IMR-90 (cell line): Measurements from ENCODE around the gene C10orf71. TPM values are rescaled to one million over a fixed set of nuclear protein-coding genes. Genes with fewer than 3 reads are reported as not detected.

Experiments used
- ATAC-seq: fragments of 200-7000 bp; cut with Tn5 transposase; 2 replicates; pipeline ENCODE4 v1.9.1; 2020; ENCODE audit warnings: low read depth, mild to moderate bottlenecking, moderate library complexity
- BruUV-seq: library from RNA; stranded (reverse); fragments of 400-500 nt; replicated peaks from 2 replicates; lab custom pipeline; 2021; lab: Mats Ljungman, UMichigan
- CTCF ChIA-PET: fragments of 300-600 bp; formaldehyde crosslinking; extraction: SDS; loops from one replicate; lab custom pipeline; 2021; ENCODE audit warnings: antibody characterized with exemption; lab: Yijun Ruan, JAX
- POLR2A ChIA-PET: fragments of 300-600 bp; sonication (Branson Sonifier 250); formaldehyde crosslinking; loops from one replicate; lab custom pipeline; 2022; ENCODE audit warnings: antibody characterized with exemption; ENCODE audit not compliant: unreplicated experiment; lab: Charles Lee
- DNase-seq: peaks from one replicate; pipeline ENCODE4 v3.0.0; 2013
- H2AFZ ChIP-seq: replicated peaks from 2 replicates; pipeline ENCODE3; 2013; ENCODE audit warnings: low read length, mild to moderate bottlenecking; ENCODE audit not compliant: poor library complexity
- H2AK5ac ChIP-seq: 2 replicates; pipeline ENCODE4 v1.6.1; 2013; ENCODE audit warnings: low read depth, low read length, inconsistent platforms
- H2AK9ac ChIP-seq: replicated peaks from 2 replicates; pipeline ENCODE3; 2013; ENCODE audit warnings: mild to moderate bottlenecking, low read depth, low read length, moderate library complexity; ENCODE audit not compliant: poor library complexity
- H2BK120ac ChIP-seq: 2 replicates; pipeline ENCODE4 v1.6.1; 2013; ENCODE audit warnings: low read depth, low read length, inconsistent platforms
- H2BK15ac ChIP-seq: 3 replicates; pipeline ENCODE4 v1.6.1; 2013; ENCODE audit warnings: low read depth, low read length, inconsistent platforms
- H2BK20ac ChIP-seq: 2 replicates; pipeline ENCODE4 v1.6.1; 2013; ENCODE audit warnings: low read depth, mild to moderate bottlenecking, inconsistent platforms, low read length, moderate library complexity
- H2BK5ac ChIP-seq: 2 replicates; pipeline ENCODE4 v1.6.1; 2013; ENCODE audit warnings: mild to moderate bottlenecking, low read depth, low read length, inconsistent platforms; ENCODE audit not compliant: poor library complexity, severe bottlenecking
- H3K14ac ChIP-seq: replicated peaks from 2 replicates; pipeline ENCODE4 v1.6.1; 2013; ENCODE audit warnings: low read depth, low read length, inconsistent platforms
- H3K18ac ChIP-seq: 2 replicates; pipeline ENCODE4 v1.6.1; 2013; ENCODE audit warnings: low read depth, low read length, control low read depth
- H3K23ac ChIP-seq: 2 replicates; pipeline ENCODE4 v1.6.1; 2013; ENCODE audit warnings: low read depth, low read length, inconsistent platforms
- H3K27ac ChIP-seq: 2 replicates; pipeline ENCODE4 v1.5.1; 2013; ENCODE audit warnings: mild to moderate bottlenecking, control low read depth, low read length; ENCODE audit not compliant: insufficient read depth
- H3K27me3 ChIP-seq: 2 replicates; pipeline ENCODE4 v1.6.1; 2013; ENCODE audit warnings: low read length; ENCODE audit not compliant: control insufficient read depth, insufficient read depth
- H3K36me3 ChIP-seq: 2 replicates; pipeline ENCODE4 v1.6.1; 2013; ENCODE audit warnings: low read length, mixed read lengths; ENCODE audit not compliant: control insufficient read depth, insufficient read depth
- H3K4ac ChIP-seq: 2 replicates; pipeline ENCODE4 v1.6.1; 2013; ENCODE audit warnings: low read depth, low read length, inconsistent platforms
- H3K4me1 ChIP-seq: 2 replicates; pipeline ENCODE4 v1.6.1; 2013; ENCODE audit warnings: low read length, mixed read lengths; ENCODE audit not compliant: control insufficient read depth, insufficient read depth
- H3K4me2 ChIP-seq: 2 replicates; pipeline ENCODE4 v1.6.1; 2013; ENCODE audit warnings: low read depth, mild to moderate bottlenecking, control low read depth, low read length, moderate library complexity
- H3K4me3 ChIP-seq: 2 replicates; pipeline ENCODE4 v1.5.1; 2013; ENCODE audit warnings: low read depth, mild to moderate bottlenecking, control low read depth, low read length, moderate library complexity; ENCODE audit not compliant: insufficient read depth
- H3K56ac ChIP-seq: 2 replicates; pipeline ENCODE4 v1.6.1; 2013; ENCODE audit warnings: low read length, inconsistent platforms; ENCODE audit not compliant: insufficient read depth; ENCODE audit errors: extremely low read depth
- H3K79me1 ChIP-seq, 2 experiments: 2 replicates each; pipeline ENCODE4 v1.6.1; 2013; ENCODE audit warnings: low read length in 2 of 2, inconsistent platforms in 1 of 2, low read depth in 1 of 2
- H3K9ac ChIP-seq: 2 replicates; pipeline ENCODE4 v1.6.1; 2013; ENCODE audit warnings: low read depth, low read length, control low read depth
- H3K9me1 ChIP-seq: 2 replicates; pipeline ENCODE4 v1.6.1; 2013; ENCODE audit warnings: low read length, inconsistent platforms; ENCODE audit not compliant: insufficient read depth
- H3K9me3 ChIP-seq: 2 replicates; pipeline ENCODE4 v1.6.1; 2013; ENCODE audit warnings: low read length; ENCODE audit not compliant: control insufficient read depth, insufficient read depth
- H4K20me1 ChIP-seq: 2 replicates; pipeline ENCODE4 v1.6.1; 2013; ENCODE audit warnings: low read length, inconsistent platforms; ENCODE audit not compliant: insufficient read depth
- H4K5ac ChIP-seq: 2 replicates; pipeline ENCODE4 v1.6.1; 2013; ENCODE audit warnings: mild to moderate bottlenecking, low read depth, low read length, control low read depth
- H4K8ac ChIP-seq, 2 experiments: 2 replicates each; pipeline ENCODE4 v1.6.1; 2013; ENCODE audit warnings: low read depth in 2 of 2, low read length in 2 of 2, control low read depth in 1 of 2, inconsistent platforms in 1 of 2
- H4K91ac ChIP-seq: 2 replicates; pipeline ENCODE4 v1.6.1; 2013; ENCODE audit warnings: low read depth, low read length, inconsistent platforms; ENCODE audit not compliant: insufficient read depth
- BHLHE40 ChIP-seq: fragments of 150-350 bp; IDR thresholded peaks from 2 replicates; pipeline ENCODE4 v1.6.1; 2016; ENCODE audit warnings: mild to moderate bottlenecking, low read depth, low read length
- CEBPB ChIP-seq: IDR thresholded peaks from 2 replicates; pipeline ENCODE4 v1.6.1; 2012; ENCODE audit warnings: low read depth, low read length, improper control_type of control experiment
- CHD1 ChIP-seq: IDR thresholded peaks from 2 replicates; pipeline ENCODE4 v1.6.1; 2012; ENCODE audit warnings: low read depth, low read length, improper control_type of control experiment
- CTCF ChIP-seq: conservative IDR thresholded peaks from 2 replicates; pipeline ENCODE4 v1.5.1; 2012; ENCODE audit warnings: mild to moderate bottlenecking, low read depth, low read length, improper control_type of control experiment
- ELK1 ChIP-seq: fragments of 150-350 bp; IDR thresholded peaks from 2 replicates; pipeline ENCODE4 v1.6.1; 2016; ENCODE audit warnings: low read depth, mild to moderate bottlenecking, low read length, moderate library complexity, borderline replicate concordance
- FOS ChIP-seq: fragments of 150-350 bp; IDR thresholded peaks from 2 replicates; pipeline ENCODE4 v1.6.1; 2016; ENCODE audit warnings: low read depth, low read length
- MAFK ChIP-seq: IDR thresholded peaks from 2 replicates; pipeline ENCODE4 v1.6.1; 2012; ENCODE audit warnings: low read depth, low read length, improper control_type of control experiment
- MAZ ChIP-seq: IDR thresholded peaks from 2 replicates; pipeline ENCODE4 v1.6.1; 2012; ENCODE audit warnings: low read depth, mild to moderate bottlenecking, low read length, improper control_type of control experiment, moderate library complexity, borderline replicate concordance
- MXI1 ChIP-seq: IDR thresholded peaks from 2 replicates; pipeline ENCODE4 v1.6.1; 2012; ENCODE audit warnings: low read depth, mild to moderate bottlenecking, low read length, moderate library complexity, borderline replicate concordance
- POLR2A ChIP-seq: IDR thresholded peaks from 2 replicates; pipeline ENCODE4 v1.6.1; 2012; ENCODE audit warnings: mild to moderate bottlenecking, low read depth, low read length
- RAD21 ChIP-seq: IDR thresholded peaks from 2 replicates; pipeline ENCODE4 v1.6.1; 2012; ENCODE audit warnings: low read length, improper control_type of control experiment
- RCOR1 ChIP-seq: IDR thresholded peaks from 2 replicates; pipeline ENCODE4 v1.6.1; 2012; ENCODE audit warnings: mild to moderate bottlenecking, low read length, improper control_type of control experiment; ENCODE audit not compliant: insufficient replicate concordance
- RFX5 ChIP-seq: IDR thresholded peaks from 2 replicates; pipeline ENCODE4 v1.8.0; 2012; ENCODE audit warnings: low read depth, mild to moderate bottlenecking, low read length, moderate library complexity
- SMC3 ChIP-seq: fragments of 150-350 bp; IDR thresholded peaks from 2 replicates; pipeline ENCODE4 v1.6.1; 2016; ENCODE audit warnings: low read depth, mild to moderate bottlenecking, antibody characterized with exemption, low read length, moderate library complexity
- USF2 ChIP-seq: fragments of 150-350 bp; IDR thresholded peaks from 2 replicates; pipeline ENCODE4 v1.6.1; 2017; ENCODE audit warnings: mild to moderate bottlenecking, antibody characterized with exemption, low read length, low read depth
- WGBS, 2 experiments: methylation state at CpG; one replicate each; pipeline versions ENCODE4 v1.1.5 to v1.1.7; 2013; ENCODE audit warnings: missing lambda C conversion rate in 2 of 2; ENCODE audit not compliant: insufficient read length in 1 of 2; ENCODE audit errors: extremely low coverage in 2 of 2; 5-methylcytosine and 5-hydroxymethylcytosine counted together
- dilution Hi-C: fragments of 300-500 bp; cut with HindIII; formaldehyde crosslinking; loops from one replicate; pipeline ENCODE4 v1.14.3; 2018; ENCODE audit warnings: low sequenced_read_pairs; ENCODE audit not compliant: unreplicated experiment
- in situ Hi-C: fragments of 300-500 bp; cut with MboI; formaldehyde crosslinking; loops from 3 replicates; pipeline ENCODE4 v1.14.3; 2019; ENCODE audit warnings: low sequenced_read_pairs, inconsistent platforms, mixed read lengths
- intact Hi-C: fragments of 100-400 bp; cut with micrococcal nuclease; formaldehyde crosslinking; loops from 2 replicates; pipeline ENCODE4 v1.10.0; 2022
- polyA plus RNA-seq, 3 experiments: library from polyadenylated mRNA; depleted of rRNA; stranded (reverse); fragments of >200 nt; gene quantifications; 2 replicates each; pipeline ENCODE4 v1.2.3, GENCODE V29; 2012; ENCODE audit warnings: low replicate concordance in 1 of 3
- total RNA-seq: library from RNA; depleted of rRNA; stranded (reverse); fragments of >200 nt; gene quantifications from 2 replicates; pipeline ENCODE4 v1.2.3, GENCODE V29; 2012

C10orf71 gene
- total and polyA plus RNA-seq, 2 of the 4 experiments (the other 2 are of a cell fraction) = not detected

GRCh38 chr10:49279015-49279880, 19.7 kb upstream of the C10orf71 start:
- no peak overlapping the region for H4K91ac ChIP-seq
- dilution Hi-C loops (no loop called here), in situ Hi-C loops (no loop called here), intact Hi-C loops (no loop called here)
- H2AK5ac ChIP-seq = no peak overlapping the region
- H2BK20ac ChIP-seq = no peak overlapping the region
- no peak overlapping the region for H2AK9ac ChIP-seq
- ChIA-PET CTCF (no interaction called here), POLR2A (no interaction called here)
- no peak overlapping the region for H3K14ac ChIP-seq
- no peaks in the 10 kb centered on the region for H3K4me1 ChIP-seq
- H3K18ac ChIP-seq = no peak overlapping the region
- H3K36me3 ChIP-seq = no peaks in the 10 kb centered on the region
- no peak overlapping the region for H3K4me2 ChIP-seq
- H3K9me3 ChIP-seq = no peaks in the 10 kb centered on the region
- H3K79me1 ChIP-seq = no peaks in the 10 kb centered on the region
- no peaks in the 10 kb centered on the region for H3K9me1 ChIP-seq
- no peak overlapping the region for H4K8ac ChIP-seq
- 17% methylated on average over 1 of the region's 7 CpGs; no CpG with 5 or more reads in 1 of the 2 experiments for WGBS, 2 experiments
- ATAC-seq = no peak
- H3K27me3 ChIP-seq = peaks cover 39% of the 10 kb centered on the region
- H3K4ac ChIP-seq = no peak overlapping the region
- no peak overlapping the region for H3K23ac ChIP-seq
- no peak overlapping the region for H2AFZ ChIP-seq
- no peak overlapping the region for H2BK120ac ChIP-seq
- H3K9ac ChIP-seq = no peak overlapping the region
- H3K4me3 ChIP-seq = no peak overlapping the region
- H4K20me1 ChIP-seq = no peaks in the 10 kb centered on the region; the same call in 1 of the 2 replicates
- H2BK5ac ChIP-seq = no peak overlapping the region
- H4K5ac ChIP-seq = no peak overlapping the region
- H3K27ac ChIP-seq = no peak overlapping the region
- no peak overlapping the region for H2BK15ac ChIP-seq
- H3K56ac ChIP-seq = no peak overlapping the region
- no peak for DNase-seq
- BruUV-seq = no TSS peak
- TF ChIP-seq RCOR1 = no peak
- TF ChIP-seq CHD1 = no peak
- TF ChIP-seq POLR2A = no peak
- no peak for TF ChIP-seq SMC3
- no peak for TF ChIP-seq FOS
- no peak for TF ChIP-seq RAD21
- no peak for TF ChIP-seq MAZ
- TF ChIP-seq RFX5 = no peak
- TF ChIP-seq ELK1 = no peak
- no peak for TF ChIP-seq CEBPB
- TF ChIP-seq USF2 = no peak
- no peak for TF ChIP-seq CTCF
- TF ChIP-seq BHLHE40 = no peak
- TF ChIP-seq MXI1 = no peak
- no peak for TF ChIP-seq MAFK
